ENCODE results near the gene PDCL2. TPM values are rescaled to one million over a fixed set of nuclear protein-coding genes. Genes with fewer than 3 reads are reported as not detected.

Gene PDCL2
- total and polyA plus RNA-seq, 2 of the 13 experiments (the other 11 are each of a cell fraction or from before 2014, with no cell fraction given): not detected

DNA sequence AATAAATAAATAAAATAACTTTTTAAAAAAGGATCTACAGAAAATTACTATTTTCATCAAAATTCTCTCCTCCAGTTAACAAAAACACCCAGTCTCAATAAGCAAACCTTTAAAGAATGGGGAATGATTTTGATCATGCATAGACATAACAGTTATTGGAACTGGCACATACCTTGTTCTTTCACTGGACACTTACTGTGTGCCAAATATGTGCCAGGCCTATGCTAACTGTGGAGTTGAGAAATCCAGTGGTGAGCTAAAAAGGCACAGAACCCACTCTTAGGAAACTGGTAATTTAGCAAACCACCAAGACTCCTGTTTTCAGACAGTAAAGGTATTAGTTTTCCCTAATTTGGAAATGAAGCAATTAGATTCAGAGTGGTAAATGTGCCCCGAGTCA is 84.4 kb downstream of the PDCL2 start (continued):
- TF ChIP-seq, protein P1, sequence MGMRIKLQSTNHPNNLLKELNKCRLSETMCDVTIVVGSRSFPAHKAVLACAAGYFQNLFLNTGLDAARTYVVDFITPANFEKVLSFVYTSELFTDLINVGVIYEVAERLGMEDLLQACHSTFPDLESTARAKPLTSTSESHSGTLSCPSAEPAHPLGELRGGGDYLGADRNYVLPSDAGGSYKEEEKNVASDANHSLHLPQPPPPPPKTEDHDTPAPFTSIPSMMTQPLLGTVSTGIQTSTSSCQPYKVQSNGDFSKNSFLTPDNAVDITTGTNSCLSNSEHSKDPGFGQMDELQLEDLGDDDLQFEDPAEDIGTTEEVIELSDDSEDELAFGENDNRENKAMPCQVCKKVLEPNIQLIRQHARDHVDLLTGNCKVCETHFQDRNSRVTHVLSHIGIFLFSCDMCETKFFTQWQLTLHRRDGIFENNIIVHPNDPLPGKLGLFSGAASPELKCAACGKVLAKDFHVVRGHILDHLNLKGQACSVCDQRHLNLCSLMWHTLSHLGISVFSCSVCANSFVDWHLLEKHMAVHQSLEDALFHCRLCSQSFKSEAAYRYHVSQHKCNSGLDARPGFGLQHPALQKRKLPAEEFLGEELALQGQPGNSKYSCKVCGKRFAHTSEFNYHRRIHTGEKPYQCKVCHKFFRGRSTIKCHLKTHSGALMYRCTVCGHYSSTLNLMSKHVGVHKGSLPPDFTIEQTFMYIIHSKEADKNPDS (CRISPR knock-in tag; IDR thresholded peaks at IDR 0.05): no peak
- TF ChIP-seq, protein P2, sequence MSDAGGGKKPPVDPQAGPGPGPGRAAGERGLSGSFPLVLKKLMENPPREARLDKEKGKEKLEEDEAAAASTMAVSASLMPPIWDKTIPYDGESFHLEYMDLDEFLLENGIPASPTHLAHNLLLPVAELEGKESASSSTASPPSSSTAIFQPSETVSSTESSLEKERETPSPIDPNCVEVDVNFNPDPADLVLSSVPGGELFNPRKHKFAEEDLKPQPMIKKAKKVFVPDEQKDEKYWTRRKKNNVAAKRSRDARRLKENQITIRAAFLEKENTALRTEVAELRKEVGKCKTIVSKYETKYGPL (CRISPR knock-in tag; IDR thresholded peaks at IDR 0.05): no peak
- TF ChIP-seq, protein P3, sequence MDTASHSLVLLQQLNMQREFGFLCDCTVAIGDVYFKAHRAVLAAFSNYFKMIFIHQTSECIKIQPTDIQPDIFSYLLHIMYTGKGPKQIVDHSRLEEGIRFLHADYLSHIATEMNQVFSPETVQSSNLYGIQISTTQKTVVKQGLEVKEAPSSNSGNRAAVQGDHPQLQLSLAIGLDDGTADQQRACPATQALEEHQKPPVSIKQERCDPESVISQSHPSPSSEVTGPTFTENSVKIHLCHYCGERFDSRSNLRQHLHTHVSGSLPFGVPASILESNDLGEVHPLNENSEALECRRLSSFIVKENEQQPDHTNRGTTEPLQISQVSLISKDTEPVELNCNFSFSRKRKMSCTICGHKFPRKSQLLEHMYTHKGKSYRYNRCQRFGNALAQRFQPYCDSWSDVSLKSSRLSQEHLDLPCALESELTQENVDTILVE (CRISPR knock-in tag; IDR thresholded peaks at IDR 0.05): no peak

Other genes with a start within 250 kb of the PDCL2 start
- gene SRD5A3, start 246.0 kb downstream of the PDCL2 start, total RNA-seq (2016; rRNA removed; fragmentation: Illumina TruSeq; extraction: Trizol): 12.8 and 18.4 TPM in 2 replicates
- gene SRD5A3, start 246.0 kb downstream of the PDCL2 start, polyA plus RNA-seq (2011; rRNA removed): 7.4 and 12.4 TPM in 2 replicates
- 32.0 and 54.6 TPM in 2 replicates for gene TMEM165, start 196.3 kb downstream of the PDCL2 start, total RNA-seq (2016; rRNA removed; fragmentation: Illumina TruSeq; extraction: Trizol)
- gene TMEM165, start 196.3 kb downstream of the PDCL2 start, polyA plus RNA-seq (2011; rRNA removed): 82.0 and 103 TPM in 2 replicates
- 13.5 and 17.6 TPM in 2 replicates for gene CLOCK, start 45.3 kb downstream of the PDCL2 start, total RNA-seq (2016; rRNA removed; fragmentation: Illumina TruSeq; extraction: Trizol)
- gene CLOCK, start 45.3 kb downstream of the PDCL2 start, polyA plus RNA-seq (2011; rRNA removed): 5.5 and 8.8 TPM in 2 replicates
- gene NMU, start 44.1 kb upstream of the PDCL2 start, total RNA-seq (2016; rRNA removed; fragmentation: Illumina TruSeq; extraction: Trizol): not detected in 2 replicates
- gene NMU, start 44.1 kb upstream of the PDCL2 start, polyA plus RNA-seq (2011; rRNA removed): not detected in 2 replicates
- not detected in 2 replicates for gene EXOC1L, start 227.5 kb upstream of the PDCL2 start, total RNA-seq (2016; rRNA removed; fragmentation: Illumina TruSeq; extraction: Trizol)
- gene EXOC1L, start 227.5 kb upstream of the PDCL2 start, polyA plus RNA-seq (2011; rRNA removed): not detected in 2 replicates